Measurements from ENCODE around the gene CDADC1. TPM values are rescaled to one million over a fixed set of nuclear protein-coding genes. Genes with fewer than 3 reads are reported as not detected.

CDADC1 gene
- total and polyA plus RNA-seq, 2 donors (not counting 3 experiments of a cell fraction or from before 2014, with no cell fraction given) = 2.4 to 9.1 TPM

DNA sequence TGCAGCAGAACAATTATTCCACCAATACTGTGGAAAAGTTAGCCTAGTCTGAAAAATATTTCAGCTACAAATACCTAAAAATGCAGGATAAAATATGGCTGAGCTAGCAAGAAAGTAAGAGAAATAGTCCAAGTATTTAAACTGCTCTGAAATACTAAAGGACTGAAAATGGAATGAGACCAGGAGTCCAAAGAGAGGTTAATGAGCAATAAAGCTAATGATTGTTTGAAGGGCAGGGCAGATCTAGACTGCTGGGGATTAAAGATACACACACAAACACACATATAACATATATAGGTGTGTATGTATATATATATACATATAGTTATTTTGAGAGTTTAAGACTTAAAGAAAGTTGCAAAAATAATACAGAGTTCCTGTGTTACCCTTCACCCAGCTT, 2.6 kb upstream of the CDADC1 start:
- no peak overlapping the region for H3K4me2 ChIP-seq (ENCODE audit: insufficient read depth, low read length)
- no peak overlapping the region for H2AFZ ChIP-seq (ENCODE audit: low read depth, low read length)
- BruUV-seq (replicated peaks) = no TSS peak
- no peak for DNase-seq (ENCODE audit: low read depth, low spot score)
- H3K36me3 ChIP-seq (ENCODE audit: control insufficient read depth in 2 of 2, extremely low read depth in 1 of 2, insufficient read depth in 2 of 2, low read length in 2 of 2) = no peaks in the 10 kb centered on the region
- peaks cover 5% of the 10 kb centered on the region for H3K79me2 ChIP-seq (ENCODE audit: control insufficient read depth, insufficient read depth, low read length)
- H3K9me3 ChIP-seq (replicated peaks; ENCODE audit: control insufficient read depth, insufficient read depth, low read length) = no peaks in the 10 kb centered on the region
- no peaks in the 10 kb centered on the region for H3K9me1 ChIP-seq (replicated peaks; ENCODE audit: control insufficient read depth, extremely low read depth, insufficient read depth, low read length)
- H3K27me3 ChIP-seq (ENCODE audit: control insufficient read depth in 2 of 2, insufficient read depth in 2 of 2, low read length in 2 of 2) = peaks cover 0 to 3% of the 10 kb centered on the region in 2 experiments
- FAIRE-seq = no peak
- H3K9ac ChIP-seq (replicated peaks; ENCODE audit: extremely low read depth, insufficient read depth, low read length) = no peak overlapping the region
- dilution Hi-C loops (cut with MboI; ENCODE audit: extremely low pct_ligation_motif_present, low sequenced_read_pairs) = no loop called here
- peaks cover 11% of the 10 kb centered on the region for H3K4me1 ChIP-seq (ENCODE audit: control insufficient read depth, extremely low read depth, insufficient read depth, low read length)
- CTCF ChIA-PET = interaction anchor here (1.1 to 1.8 kb wide), 3 partner anchors 36 to 362 kb away, joined by 3 to 9 read pairs (median 3); no protein-coding TSS in a partner anchor
- H4K20me1 ChIP-seq (replicated peaks; ENCODE audit: control insufficient read depth, extremely low read depth, insufficient read depth, low read length) = no peaks in the 10 kb centered on the region
- POLR2A ChIA-PET = no interaction called here
- intact Hi-C loops (cut with micrococcal nuclease) = no loop called here
- no peak overlapping the region for H3K4me3 ChIP-seq (replicated peaks in 1 of 3; ENCODE audit: insufficient read depth in 1 of 3, low read depth in 1 of 3, low read length in 3 of 3)
- no peak overlapping the region for H3K27ac ChIP-seq (ENCODE audit: insufficient read depth, low read depth, low read length)
- TF ChIP-seq EZH2 (IDR thresholded peaks at IDR 0.05; ENCODE audit: borderline replicate concordance, low read depth, low read length, severe bottlenecking) = no peak
- no peak for TF ChIP-seq GATA2 (IDR thresholded peaks at IDR 0.05; ENCODE audit: insufficient read depth, insufficient read length, low read depth, low read length)
- no peak for TF ChIP-seq JUN (IDR thresholded peaks at IDR 0.05; ENCODE audit: borderline replicate concordance, insufficient read depth, insufficient read length, low read depth)
- no peak for TF ChIP-seq FOS (IDR thresholded peaks at IDR 0.05; ENCODE audit: borderline replicate concordance, insufficient read depth, low read length)
- TF ChIP-seq POLR2A (IDR thresholded peaks at IDR 0.05; ENCODE audit: low read depth, low read length) = no peak
- TF ChIP-seq MYC (IDR thresholded peaks at IDR 0.05; ENCODE audit: low read depth, low read length) = no peak
- TF ChIP-seq MAX (IDR thresholded peaks at IDR 0.05; ENCODE audit: insufficient read depth, insufficient read length) = no peak
